HG03159 (cell line): Measurements from ENCODE around the gene NKPD1.

ENCODE experiments used
- ATAC-seq: cut with Tn5 transposase; IDR thresholded peaks from one replicate; pipeline ENCODE4 v1.9.1; 2021; ENCODE audit warnings: mild to moderate bottlenecking, moderate library complexity; ENCODE audit not compliant: unreplicated experiment

The NKPD1 gene

GRCh38 chr19:45156011-45156630, 4.7 kb downstream of the NKPD1 start:
- no peak for ATAC-seq

- ATAC-seq, result no peak
Measured at GRCh38 chr19:45154064-45154827, 6.5 kb downstream of the NKPD1 start.

GRCh38 chr19:45153339-45154063, 7.3 kb downstream of the NKPD1 start:
- no peak for ATAC-seq

DNA sequence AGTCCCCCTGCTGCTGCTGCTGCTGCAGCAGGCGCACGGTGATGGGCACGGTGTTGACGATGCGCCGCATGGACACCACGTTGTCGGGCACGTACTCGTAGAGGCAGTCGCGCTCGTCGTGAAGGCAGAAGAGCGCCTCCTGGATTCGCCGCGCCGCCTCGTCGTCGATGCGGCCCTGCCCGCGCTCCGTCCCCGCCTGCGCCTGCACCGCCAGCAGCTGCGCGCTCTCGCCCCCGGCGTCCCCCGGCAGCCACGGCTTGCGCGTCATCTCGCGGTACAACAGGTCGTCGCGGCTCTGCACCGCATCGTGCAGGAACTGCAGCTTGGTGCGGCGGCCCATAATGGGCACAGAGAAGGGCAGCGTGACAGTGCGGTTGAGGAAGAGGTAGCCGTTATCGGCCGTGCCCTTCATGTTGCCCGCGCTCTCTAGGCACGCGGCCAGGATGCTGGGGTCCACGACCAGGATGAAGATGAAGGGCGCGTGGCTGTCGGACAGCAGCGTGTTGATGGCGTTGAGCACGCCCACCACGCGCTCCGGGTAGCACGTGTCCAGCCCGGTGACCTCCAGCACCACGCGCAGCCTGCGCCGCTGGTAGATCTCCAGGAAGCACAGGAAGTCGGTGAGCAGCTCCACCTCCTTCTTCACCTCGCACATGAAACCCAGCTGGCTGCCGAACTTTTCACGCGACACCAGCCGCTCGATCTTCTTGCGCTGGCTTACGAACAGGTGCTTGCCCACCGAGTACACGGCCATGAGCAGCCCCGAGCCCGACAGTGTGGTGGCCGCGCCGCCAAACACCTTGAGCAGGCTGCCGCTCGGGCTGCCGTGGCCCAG, 8.1 kb downstream of the NKPD1 start:
- no peak for ATAC-seq

DNA sequence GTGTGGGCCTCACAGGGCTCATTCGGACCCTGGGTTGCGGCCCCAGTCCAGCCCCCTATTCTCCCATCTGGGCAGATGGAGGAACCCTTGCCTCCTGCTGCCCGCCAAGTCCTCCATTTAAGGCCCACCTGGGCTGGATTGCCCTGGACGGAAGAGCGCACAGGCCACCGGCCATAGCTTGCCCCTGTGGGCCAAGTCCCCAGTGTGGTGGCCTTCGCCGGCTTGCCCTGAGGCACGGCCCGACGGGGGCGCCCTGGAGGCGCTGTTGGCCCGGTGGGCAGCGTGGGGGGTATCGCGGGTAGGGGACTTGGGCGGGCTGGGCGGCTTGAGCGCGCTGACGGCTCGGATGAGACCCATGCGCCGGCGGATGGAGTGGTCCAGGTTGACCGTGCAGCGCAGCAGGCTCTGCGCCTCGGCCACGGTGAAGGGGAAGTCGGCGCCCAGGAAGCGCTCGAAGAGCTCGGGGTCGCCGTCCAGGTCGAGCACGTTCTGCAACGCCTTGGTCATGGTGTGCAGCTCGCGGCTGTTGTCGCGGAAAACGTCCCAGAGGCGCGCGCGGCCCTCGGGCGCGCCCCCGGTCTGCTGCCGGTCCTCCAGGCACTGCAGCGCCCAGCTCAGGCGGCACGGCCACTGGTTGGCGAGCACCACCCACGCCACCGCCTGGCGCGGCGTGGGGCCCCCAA, 8.8 kb downstream of the NKPD1 start:
- ATAC-seq, result no peak

- no peak for ATAC-seq
Measured at GRCh38 chr19:45151320-45151719, 9.5 kb downstream of the NKPD1 start.

- no peak for ATAC-seq
Measured at GRCh38 chr19:45150751-45151281, 10.0 kb downstream of the NKPD1 start.

DNA sequence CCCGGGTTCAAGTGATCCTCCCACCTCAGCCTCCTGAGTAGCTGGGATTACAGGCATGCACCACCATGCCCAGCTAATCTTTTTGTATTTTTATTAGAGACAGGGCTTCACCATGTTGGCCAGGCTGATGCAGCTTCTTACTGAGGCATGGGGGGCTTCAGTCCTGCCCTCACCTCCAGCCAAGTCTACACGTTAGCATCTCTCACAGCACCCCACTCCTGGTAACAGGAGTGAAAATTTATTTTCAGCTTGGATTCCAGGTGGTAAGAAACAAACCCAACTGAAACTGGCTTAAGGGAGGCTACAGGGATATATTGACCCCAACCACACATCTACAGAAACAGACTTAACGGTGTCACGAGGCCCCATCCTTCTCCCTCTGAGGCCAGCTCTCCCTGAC, 10.6 kb downstream of the NKPD1 start:
- ATAC-seq, result no peak

DNA sequence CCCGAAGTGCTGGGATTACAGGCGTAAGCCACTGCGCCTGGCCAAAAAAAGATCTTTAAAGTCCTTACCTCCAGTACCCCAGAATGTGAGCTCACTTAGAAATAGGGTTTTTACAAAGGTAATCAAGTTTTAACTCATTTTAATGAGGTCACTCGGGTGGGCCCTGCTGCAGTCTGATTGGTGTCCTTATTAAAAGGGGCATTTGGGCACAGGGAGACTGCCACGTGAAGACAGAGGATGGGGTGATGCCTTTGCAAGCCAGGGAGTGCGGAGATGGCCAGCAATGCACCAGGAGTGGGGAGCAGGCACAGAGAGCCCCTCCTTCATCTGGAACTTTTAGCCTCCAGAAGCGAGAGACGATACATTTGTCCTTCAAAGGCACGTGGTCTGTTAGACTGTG, 11.7 kb downstream of the NKPD1 start:
- no peak for ATAC-seq

DNA sequence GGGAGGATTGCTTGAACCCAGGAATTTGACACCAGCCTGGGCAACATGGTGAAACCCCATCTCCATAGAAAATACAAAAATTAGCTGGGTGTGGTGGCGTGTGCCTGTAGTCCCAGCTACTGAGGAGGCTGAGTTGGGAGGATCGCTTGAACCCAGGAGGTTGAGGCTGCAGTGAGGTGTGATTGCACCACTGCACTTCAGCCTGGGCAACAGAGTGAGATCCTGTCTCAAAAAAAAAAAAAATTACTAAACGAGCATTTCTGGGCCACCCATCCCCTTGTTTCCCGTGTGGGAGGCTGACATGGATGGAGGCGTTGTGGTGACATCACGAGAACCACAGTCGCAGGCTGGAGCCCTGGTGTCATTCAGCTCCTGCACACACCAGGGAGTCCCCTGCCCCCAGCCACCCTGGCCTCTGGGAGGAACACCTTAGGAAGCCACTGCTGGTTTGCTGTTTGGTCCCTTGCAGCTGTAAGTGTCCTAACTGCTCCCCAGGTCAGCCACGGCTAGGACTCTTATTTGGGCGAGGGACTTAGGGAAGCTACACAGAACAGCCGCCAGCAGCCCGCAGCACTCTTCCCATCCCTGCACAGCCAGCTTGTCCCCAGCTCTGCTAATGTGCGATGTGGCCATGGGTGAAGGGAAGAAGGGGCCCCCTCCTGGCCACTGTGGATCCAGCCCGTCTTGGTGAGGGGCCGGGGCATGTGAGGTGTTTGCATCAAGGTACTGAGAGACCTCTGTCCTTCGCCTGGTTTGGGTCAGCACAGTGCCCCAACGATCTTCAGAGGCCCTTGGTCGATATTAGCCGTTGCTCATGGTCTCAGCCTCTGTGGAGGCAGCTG, 12.7 kb downstream of the NKPD1 start:
- no peak for ATAC-seq

- no peak for ATAC-seq
Measured at GRCh38 chr19:45146741-45147205, 14.0 kb downstream of the NKPD1 start.

DNA sequence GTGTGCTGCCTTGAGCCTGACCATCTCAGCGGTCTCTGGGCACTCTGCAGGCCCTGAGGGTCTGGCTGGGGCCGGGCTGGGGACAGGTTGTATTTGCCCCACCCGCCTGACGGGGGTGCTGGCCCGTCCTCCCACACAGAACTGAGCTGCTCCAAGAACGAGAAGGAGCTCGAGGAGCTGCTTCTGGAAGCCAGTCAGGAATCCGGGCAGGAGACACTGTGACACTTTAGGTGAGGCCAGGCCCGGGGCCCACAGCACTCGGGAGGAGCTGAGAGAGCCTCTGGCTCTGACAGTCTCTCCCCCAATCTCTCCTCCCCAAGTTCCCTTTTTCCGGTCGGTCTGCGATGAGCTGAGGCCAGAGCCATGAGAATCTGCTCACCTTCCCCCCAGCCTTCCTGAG, 14.5 kb downstream of the NKPD1 start:
- ATAC-seq, result no peak

GRCh38 chr19:45145270-45146189, 15.3 kb downstream of the NKPD1 start:
- ATAC-seq, result no peak

GRCh38 chr19:45144431-45145269, 16.1 kb downstream of the NKPD1 start:
- ATAC-seq, result no peak

GRCh38 chr19:45142726-45143110, 18.1 kb downstream of the NKPD1 start:
- no peak for ATAC-seq

DNA sequence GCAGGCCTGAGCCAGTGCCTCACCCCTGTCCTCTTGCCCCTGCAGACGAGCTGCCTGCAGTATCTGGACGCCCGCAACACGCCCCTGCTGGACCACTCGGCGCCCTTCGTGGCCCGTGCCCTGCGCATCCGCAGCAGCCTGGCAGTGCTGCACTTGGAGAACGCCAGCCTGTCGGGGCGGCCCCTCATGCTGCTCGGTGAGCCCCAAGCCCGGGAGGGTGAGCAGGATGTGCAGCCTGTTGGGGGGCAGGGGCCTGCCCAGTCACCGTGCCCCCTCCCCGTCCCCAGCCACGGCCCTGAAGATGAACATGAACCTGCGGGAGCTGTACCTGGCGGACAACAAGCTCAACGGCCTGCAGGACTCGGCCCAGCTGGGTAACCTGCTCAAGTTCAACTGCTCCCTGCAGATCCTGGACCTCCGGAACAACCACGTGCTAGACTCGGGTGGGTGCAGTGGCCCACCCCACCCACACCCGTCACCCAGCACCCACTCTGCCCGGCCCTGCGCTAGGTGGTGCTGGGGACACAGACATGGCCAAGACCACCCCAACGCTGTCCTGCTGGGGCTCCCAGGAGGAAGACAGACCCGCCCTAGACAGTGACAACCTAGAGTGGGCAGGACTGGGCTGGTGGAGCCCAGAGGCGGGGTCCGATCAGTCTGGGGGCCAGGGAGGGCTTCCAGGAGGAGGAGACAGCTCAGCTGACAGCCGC, 18.6 kb downstream of the NKPD1 start:
- no peak for ATAC-seq
